Upper lobe of right lung (tissue), 1 donor: ENCODE measurements around the gene ASIC3. TPM values are rescaled to one million over a fixed set of nuclear protein-coding genes. Genes with fewer than 3 reads are reported as not detected.

ENCODE experiments used
- ATAC-seq: fragments of 200-7000 bp; cut with Tn5 transposase; one replicate; pipeline ENCODE4 v1.9.1; 2020; ENCODE audit warnings: mild to moderate bottlenecking, moderate library complexity
- DNase-seq: peaks from one replicate; pipeline ENCODE4 v3.0.0-alpha.2; 2020
- H3K27ac ChIP-seq: fragments of 200-600 bp; one replicate; pipeline ENCODE4 v1.8.0; 2022
- H3K27me3 ChIP-seq: fragments of 200-600 bp; one replicate; pipeline ENCODE4 v1.8.0; 2022; ENCODE audit warnings: mild to moderate bottlenecking
- H3K36me3 ChIP-seq: fragments of 200-600 bp; one replicate; pipeline ENCODE4 v1.8.0; 2022
- H3K4me1 ChIP-seq: fragments of 200-600 bp; one replicate; pipeline ENCODE4 v1.8.0; 2022
- H3K4me3 ChIP-seq: fragments of 200-600 bp; one replicate; pipeline ENCODE4 v1.8.0; 2022; ENCODE audit warnings: mild to moderate bottlenecking
- H3K9me3 ChIP-seq: fragments of 200-600 bp; one replicate; pipeline ENCODE4 v1.8.0; 2022
- intact Hi-C: fragments of 100-400 bp; cut with DNase I; formaldehyde crosslinking; loops from one replicate; pipeline ENCODE4 v1.11.0; 2022
- total RNA-seq: library from RNA; stranded (reverse); fragmentation: NEBNext Ultra II Directional; extraction: Animal tissue kit (Norgen Biotek cat#: 25700); gene quantifications from one replicate; pipeline ENCODE4 v1.2.1, GENCODE V29; 2021
- TF ChIP-seq, protein P1 (sequence below): fragments of 200-600 bp; IDR thresholded peaks from one replicate; pipeline ENCODE4 v1.8.0; 2022; ENCODE audit warnings: antibody characterized with exemption
- donor health status: DM: no; HTN: yes; CAD: no; lungs with severe emphysema.

ASIC3 gene
- total RNA-seq, 1 donor from 2014 or later, result 2.6 TPM

DNA sequence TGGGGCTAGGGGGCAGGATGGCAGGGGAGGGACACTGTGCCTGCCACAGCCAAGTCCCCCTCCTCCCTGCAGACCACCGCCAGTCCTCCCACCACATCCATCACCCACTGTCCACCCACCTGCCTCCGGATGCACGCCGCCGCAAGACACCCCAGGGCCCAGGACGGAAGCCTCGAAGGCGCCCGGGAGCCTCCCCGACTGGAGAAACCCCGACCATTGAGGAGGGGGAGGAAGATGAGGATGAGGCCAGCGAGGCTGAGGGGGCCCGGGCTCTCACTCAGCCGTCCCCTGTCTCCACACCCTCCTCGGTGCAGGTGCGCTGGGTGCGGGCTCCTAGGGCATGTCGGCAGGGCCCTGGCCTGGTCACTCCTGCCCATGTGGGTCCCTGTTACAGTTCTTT is 16.1 kb downstream of the ASIC3 start:
- intact Hi-C loops, result no loop called here
- ATAC-seq (no peak), DNase-seq (no peak)
- Histone ChIP-seq H3K27me3 (no peaks in the 10 kb centered on the region), H3K27ac (no peak overlapping the region), H3K9me3 (no peaks in the 10 kb centered on the region), H3K36me3 (peaks cover 56% of the 10 kb centered on the region), H3K4me1 (peaks cover 19% of the 10 kb centered on the region), H3K4me3 (no peak overlapping the region)
- TF ChIP-seq, protein P1, sequence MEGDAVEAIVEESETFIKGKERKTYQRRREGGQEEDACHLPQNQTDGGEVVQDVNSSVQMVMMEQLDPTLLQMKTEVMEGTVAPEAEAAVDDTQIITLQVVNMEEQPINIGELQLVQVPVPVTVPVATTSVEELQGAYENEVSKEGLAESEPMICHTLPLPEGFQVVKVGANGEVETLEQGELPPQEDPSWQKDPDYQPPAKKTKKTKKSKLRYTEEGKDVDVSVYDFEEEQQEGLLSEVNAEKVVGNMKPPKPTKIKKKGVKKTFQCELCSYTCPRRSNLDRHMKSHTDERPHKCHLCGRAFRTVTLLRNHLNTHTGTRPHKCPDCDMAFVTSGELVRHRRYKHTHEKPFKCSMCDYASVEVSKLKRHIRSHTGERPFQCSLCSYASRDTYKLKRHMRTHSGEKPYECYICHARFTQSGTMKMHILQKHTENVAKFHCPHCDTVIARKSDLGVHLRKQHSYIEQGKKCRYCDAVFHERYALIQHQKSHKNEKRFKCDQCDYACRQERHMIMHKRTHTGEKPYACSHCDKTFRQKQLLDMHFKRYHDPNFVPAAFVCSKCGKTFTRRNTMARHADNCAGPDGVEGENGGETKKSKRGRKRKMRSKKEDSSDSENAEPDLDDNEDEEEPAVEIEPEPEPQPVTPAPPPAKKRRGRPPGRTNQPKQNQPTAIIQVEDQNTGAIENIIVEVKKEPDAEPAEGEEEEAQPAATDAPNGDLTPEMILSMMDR, result no peak

DNA sequence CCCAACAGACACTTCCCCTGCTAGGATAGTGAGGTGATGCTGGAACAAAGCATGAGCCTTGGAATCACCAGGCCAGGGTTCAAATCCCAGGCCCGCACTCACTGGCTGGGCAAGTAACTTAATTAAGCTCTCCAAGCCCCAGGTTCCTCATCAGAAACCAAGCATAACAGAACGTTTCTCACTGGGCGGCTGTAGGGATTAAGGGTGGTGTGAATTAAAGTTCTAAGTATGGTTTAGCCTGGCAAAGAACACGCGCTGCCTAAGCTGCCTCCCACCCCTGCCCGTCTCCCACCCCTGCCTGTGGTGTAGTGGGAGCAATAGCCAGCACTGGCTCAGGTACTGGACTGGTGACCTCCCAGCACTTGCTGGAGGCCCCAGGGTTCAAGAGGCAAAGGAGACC is 16.7 kb downstream of the ASIC3 start:
- no peak for DNase-seq

DNA sequence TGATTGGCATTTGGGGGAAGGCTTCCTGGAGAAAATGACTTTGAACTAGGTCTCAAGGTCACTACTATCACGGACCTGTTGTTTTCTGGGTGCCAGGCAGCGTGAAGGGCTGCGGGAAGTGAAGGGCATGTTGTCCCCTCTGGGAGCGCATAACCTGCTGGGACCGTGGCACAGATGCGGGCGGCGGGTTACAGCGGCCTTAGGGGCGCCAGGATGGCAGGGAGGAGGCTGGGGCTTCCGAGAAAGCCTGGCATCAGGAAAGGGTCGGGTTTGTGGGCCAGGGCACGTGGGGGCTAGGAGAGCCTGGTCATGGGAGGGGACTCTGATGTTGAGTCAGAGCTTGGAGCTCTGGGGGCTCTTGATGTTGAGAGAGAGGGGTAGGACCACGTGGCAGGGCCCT is 17.2 kb downstream of the ASIC3 start:
- Histone ChIP-seq H3K27ac (no peak overlapping the region), H3K36me3 (peaks cover 67% of the 10 kb centered on the region), H3K9me3 (no peaks in the 10 kb centered on the region), H3K4me1 (peaks cover 15% of the 10 kb centered on the region), H3K27me3 (no peaks in the 10 kb centered on the region), H3K4me3 (no peak overlapping the region)
- intact Hi-C loops, result no loop called here
- no peak for DNase-seq
- ATAC-seq, result no peak
- TF ChIP-seq, protein P1, result no peak

More for the DNA sequence above, 16.7 kb downstream of the ASIC3 start:
- no peaks in the 10 kb centered on the region for H3K9me3 ChIP-seq
- TF ChIP-seq, protein P1, result no peak
- no peak for ATAC-seq
- peaks cover 62% of the 10 kb centered on the region for H3K36me3 ChIP-seq
- intact Hi-C loops, result no loop called here
- H3K4me3 ChIP-seq, result no peak overlapping the region
- no peak overlapping the region for H3K27ac ChIP-seq
- H3K4me1 ChIP-seq, result peaks cover 19% of the 10 kb centered on the region
- no peaks in the 10 kb centered on the region for H3K27me3 ChIP-seq

DNA sequence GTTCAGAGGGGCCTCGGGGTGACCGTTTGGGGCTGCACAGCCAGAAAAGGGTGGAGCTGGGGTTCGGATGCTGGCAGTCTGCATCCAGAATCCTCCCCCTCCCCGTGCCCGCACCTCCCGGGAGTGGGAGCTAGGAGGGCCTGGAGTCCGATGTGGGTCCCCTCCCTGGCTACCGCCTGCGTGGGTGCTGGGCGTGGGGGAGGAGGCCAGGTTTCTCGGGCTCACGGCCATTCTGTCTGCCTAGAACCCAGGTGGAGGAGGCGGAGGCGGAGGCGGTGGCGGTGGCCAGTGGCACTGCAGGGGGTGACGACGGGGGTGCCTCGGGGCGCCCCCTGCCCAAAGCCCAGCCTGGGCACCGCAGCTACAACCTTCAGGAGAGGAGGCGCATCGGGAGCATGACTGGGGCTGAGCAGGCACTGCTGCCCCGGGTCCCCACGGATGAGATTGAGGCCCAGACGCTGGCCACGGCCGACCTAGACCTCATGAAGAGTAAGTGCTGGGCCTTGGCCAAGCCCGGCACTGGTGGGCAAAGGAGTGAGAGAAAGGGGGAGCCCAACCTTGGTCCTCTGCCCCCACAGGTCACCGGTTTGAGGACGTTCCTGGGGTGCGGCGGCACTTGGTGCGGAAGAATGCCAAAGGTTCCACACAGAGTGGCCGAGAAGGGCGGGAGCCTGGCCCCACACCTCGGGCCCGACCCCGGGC is 18.1 kb downstream of the ASIC3 start:
- no peak overlapping the region for H3K27ac ChIP-seq
- H3K4me3 ChIP-seq, result no peak overlapping the region
- TF ChIP-seq, protein P1, result no peak
- ATAC-seq (no peak), DNase-seq (no peak)
- H3K9me3 ChIP-seq, result no peaks in the 10 kb centered on the region
- H3K27me3 ChIP-seq, result no peaks in the 10 kb centered on the region
- H3K4me1 ChIP-seq, result peaks cover 6% of the 10 kb centered on the region
- intact Hi-C loops, result no loop called here
- peaks cover 76% of the 10 kb centered on the region for H3K36me3 ChIP-seq

DNA sequence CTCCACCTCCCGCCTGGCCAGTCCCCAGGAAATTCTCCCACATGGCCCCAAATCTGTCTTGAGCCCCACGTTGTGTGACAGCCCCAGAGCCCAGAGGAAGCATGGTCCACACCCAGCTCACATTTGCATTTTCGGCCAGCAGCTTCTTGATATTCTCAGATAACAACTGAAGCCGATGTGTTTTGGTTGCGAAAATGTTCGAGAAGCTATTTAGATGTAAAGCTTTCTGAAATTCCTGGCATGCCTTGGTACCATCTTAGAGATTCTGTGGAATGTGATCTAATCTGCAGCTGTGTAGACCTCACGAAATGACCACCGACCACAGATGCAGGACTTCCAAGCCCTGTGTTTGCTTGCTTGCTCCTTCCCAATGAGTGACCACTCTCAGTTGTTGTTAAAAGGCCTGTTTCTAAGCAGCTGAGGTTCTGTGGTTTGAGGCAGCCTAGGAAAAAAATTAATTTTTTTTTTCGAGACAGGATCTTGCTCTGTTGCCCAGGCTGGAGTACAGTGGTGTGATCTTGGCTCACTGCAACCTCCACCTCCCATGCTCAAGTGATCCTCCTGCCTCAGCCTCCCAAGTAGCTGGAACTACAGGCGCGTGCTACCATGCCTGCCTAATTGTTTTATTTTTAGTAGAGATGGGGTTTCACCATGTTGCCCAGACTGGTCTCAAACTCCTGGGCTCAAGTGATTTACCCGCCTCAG is 19.9 kb downstream of the ASIC3 start:
- intact Hi-C loops, result no loop called here

More for the DNA sequence above, 19.9 kb downstream of the ASIC3 start:
- no peaks in the 10 kb centered on the region for H3K9me3 ChIP-seq
- H3K4me1 ChIP-seq, result no peaks in the 10 kb centered on the region
- DNase-seq, result no peak
- TF ChIP-seq, protein P1, result no peak
- no peak overlapping the region for H3K27ac ChIP-seq
- peaks cover 94% of the 10 kb centered on the region for H3K36me3 ChIP-seq
- H3K27me3 ChIP-seq, result no peaks in the 10 kb centered on the region
- no peak for ATAC-seq
- H3K4me3 ChIP-seq, result no peak overlapping the region
